ENCODE data around the gene CALHM6. TPM values are rescaled to one million over a fixed set of nuclear protein-coding genes. Genes with fewer than 3 reads are reported as not detected.

Gene CALHM6
- total and polyA plus RNA-seq, 11 donors: 0.37 to 52.4 (median 1.0) TPM; not detected in 1

- WGBS, 4 donors: 80 to 82% (median 82%) methylated on average over 2 of the region's 2 CpGs
- no peak for DNase-seq
- intact Hi-C loops (cut with DNase I): loop anchor here in 2 of 10 donors (10.0 kb wide), 2 partner anchors 152 to 172 kb away; no protein-coding TSS in a partner anchor
- H3K4me3 ChIP-seq: no peak overlapping the region
- TF ChIP-seq POLR2A (IDR thresholded peaks at IDR 0.05): no peak
- TF ChIP-seq, protein P1, sequence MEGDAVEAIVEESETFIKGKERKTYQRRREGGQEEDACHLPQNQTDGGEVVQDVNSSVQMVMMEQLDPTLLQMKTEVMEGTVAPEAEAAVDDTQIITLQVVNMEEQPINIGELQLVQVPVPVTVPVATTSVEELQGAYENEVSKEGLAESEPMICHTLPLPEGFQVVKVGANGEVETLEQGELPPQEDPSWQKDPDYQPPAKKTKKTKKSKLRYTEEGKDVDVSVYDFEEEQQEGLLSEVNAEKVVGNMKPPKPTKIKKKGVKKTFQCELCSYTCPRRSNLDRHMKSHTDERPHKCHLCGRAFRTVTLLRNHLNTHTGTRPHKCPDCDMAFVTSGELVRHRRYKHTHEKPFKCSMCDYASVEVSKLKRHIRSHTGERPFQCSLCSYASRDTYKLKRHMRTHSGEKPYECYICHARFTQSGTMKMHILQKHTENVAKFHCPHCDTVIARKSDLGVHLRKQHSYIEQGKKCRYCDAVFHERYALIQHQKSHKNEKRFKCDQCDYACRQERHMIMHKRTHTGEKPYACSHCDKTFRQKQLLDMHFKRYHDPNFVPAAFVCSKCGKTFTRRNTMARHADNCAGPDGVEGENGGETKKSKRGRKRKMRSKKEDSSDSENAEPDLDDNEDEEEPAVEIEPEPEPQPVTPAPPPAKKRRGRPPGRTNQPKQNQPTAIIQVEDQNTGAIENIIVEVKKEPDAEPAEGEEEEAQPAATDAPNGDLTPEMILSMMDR (IDR thresholded peaks at IDR 0.05): no peak
- no peaks in the 10 kb centered on the region for H3K36me3 ChIP-seq
- H3K27me3 ChIP-seq: no peaks in the 10 kb centered on the region
- H3K4me1 ChIP-seq: peaks cover 0 to 32% (median 0%) of the 10 kb centered on the region in 12 donors
- H3K9me3 ChIP-seq: no peaks in the 10 kb centered on the region
- peak overlapping the region in 1 of 12 donors; percentile 77 for H3K27ac ChIP-seq
- ATAC-seq: peak in 1 of 4 donors; percentile 26
These were observed 4.2 kb upstream of the CALHM6 start for GRCh38 chr6:116456927-116457326.

DNA sequence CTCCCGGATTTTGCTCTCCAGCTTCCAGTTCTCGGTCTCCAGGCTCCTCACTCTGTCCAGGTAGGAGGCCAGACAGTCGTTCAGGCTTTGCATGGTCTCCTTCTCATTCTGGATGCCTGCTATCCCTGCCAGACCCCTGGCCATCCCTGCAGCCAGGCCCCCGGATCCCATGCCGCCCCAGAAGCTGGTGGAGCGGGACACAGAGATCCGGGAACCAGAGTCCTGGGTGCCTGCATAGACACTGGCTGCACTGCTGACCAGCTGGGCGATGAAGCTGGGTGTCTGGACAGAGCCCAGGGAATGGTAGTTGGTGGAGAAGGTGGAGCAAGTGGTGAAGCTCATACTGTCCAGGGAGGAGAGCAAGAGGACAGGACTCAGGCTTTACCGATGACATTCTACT lies 2.9 kb upstream of the CALHM6 start:
- no peaks in the 10 kb centered on the region for H3K9me3 ChIP-seq
- no peak overlapping the region for H3K27ac ChIP-seq
- TF ChIP-seq POLR2A (IDR thresholded peaks at IDR 0.05): no peak
- TF ChIP-seq, protein P1 (IDR thresholded peaks at IDR 0.05): no peak
- no peaks in the 10 kb centered on the region for H3K36me3 ChIP-seq
- H3K4me1 ChIP-seq: peaks cover 0 to 34% (median 0%) of the 10 kb centered on the region in 12 donors
- WGBS, 4 donors: 92 to 96% (median 94%) methylated on average over 9 of the region's 9 CpGs
- intact Hi-C loops (cut with DNase I): loop anchor here in 2 of 10 donors (10.0 kb wide), 2 partner anchors 153 to 173 kb away; no protein-coding TSS in a partner anchor
- no peak for DNase-seq
- H3K27me3 ChIP-seq: peaks cover 0 to 9% (median 0%) of the 10 kb centered on the region in 9 donors
- ATAC-seq: no peak
- H3K4me3 ChIP-seq: no peak overlapping the region

- TF ChIP-seq, protein P1 (IDR thresholded peaks at IDR 0.05): no peak
- no peak for TF ChIP-seq POLR2A (IDR thresholded peaks at IDR 0.05)
- intact Hi-C loops (cut with DNase I): loop anchor here in 2 of 10 donors (10.0 kb wide), 2 partner anchors 155 to 175 kb away; no protein-coding TSS in a partner anchor
- Histone ChIP-seq H3K27ac (no peak overlapping the region), H3K36me3 (no peaks in the 10 kb centered on the region), H3K4me3 (no peak overlapping the region), H3K9me3 (no peaks in the 10 kb centered on the region), H3K4me1 (peaks cover 0 to 46% (median 0%) of the 10 kb centered on the region in 12 donors), H3K27me3 (peaks cover 0 to 9% (median 0%) of the 10 kb centered on the region in 9 donors)
- 86 to 88% (median 87%) methylated on average over 4 of the region's 4 CpGs for WGBS, 4 donors
- ATAC-seq (no peak), DNase-seq (no peak)
These were observed 1.2 kb upstream of the CALHM6 start for GRCh38 chr6:116459927-116460326.

DNA sequence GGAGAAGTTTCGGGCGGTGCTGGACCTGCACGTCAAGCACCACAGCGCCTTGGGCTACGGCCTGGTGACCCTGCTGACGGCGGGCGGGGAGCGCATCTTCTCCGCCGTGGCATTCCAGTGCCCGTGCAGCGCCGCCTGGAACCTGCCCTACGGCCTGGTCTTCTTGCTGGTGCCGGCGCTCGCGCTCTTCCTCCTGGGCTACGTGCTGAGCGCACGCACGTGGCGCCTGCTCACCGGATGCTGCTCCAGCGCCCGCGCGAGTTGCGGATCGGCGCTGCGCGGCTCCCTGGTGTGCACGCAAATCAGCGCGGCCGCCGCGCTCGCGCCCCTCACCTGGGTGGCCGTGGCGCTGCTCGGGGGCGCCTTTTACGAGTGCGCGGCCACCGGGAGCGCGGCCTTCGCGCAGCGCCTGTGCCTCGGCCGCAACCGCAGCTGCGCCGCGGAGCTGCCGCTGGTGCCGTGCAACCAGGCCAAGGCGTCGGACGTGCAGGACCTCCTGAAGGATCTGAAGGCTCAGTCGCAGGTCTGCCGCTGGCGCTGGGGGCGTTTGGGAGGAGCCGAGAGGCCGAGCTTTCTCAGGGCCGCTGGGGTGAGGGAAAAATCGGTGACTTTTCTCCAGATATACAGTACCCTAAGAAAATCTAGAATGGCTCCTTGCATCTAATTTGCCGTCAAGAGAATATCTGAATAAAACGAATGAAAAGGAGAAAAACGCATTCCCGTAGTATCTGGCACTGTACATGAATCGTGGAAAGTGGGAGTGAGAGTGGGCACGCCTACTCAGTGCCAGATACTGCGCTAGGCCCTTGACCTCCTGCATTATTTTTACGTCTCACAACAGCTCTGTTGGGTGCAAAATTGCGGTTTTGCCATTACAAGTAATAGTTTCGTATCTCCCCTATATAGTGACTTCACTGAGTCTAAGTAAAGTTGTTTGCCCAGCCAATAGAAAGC lies 1.0 kb downstream of the CALHM6 start:
- Histone ChIP-seq H3K27me3 (peaks cover 0 to 9% (median 0%) of the 10 kb centered on the region in 9 donors), H3K4me3 (peak overlapping the region; percentile 22 to 67 (median 53)), H3K9me3 (no peaks in the 10 kb centered on the region), H3K27ac (peak overlapping the region in 5 of 12 donors; percentile 4 to 92 (median 6)), H3K36me3 (no peaks in the 10 kb centered on the region), H3K4me1 (peaks cover 0 to 35% (median 1%) of the 10 kb centered on the region in 12 donors)
- TF ChIP-seq, protein P1 (IDR thresholded peaks at IDR 0.05): peak in 1 of 12 donors; percentile 9
- TF ChIP-seq POLR2A (IDR thresholded peaks at IDR 0.05): no peak
- intact Hi-C loops (cut with DNase I): no loop called here
- ATAC-seq (peak in 3 of 4 donors; percentile 75 to 87 (median 79)), DNase-seq (peak; percentile 32 to 77 (median 56))
- 10 to 32% (median 14%) methylated on average over 35 to 84 of the region's 84 CpGs for WGBS, 4 donors

All from heart left ventricle (tissue), 16 donors.